A549 (cell line): ENCODE measurements around the gene HES1. TPM values are rescaled to one million over a fixed set of nuclear protein-coding genes. Genes with fewer than 3 reads are reported as not detected.
A peak's percentile ranks its signal among the peaks of the same experiment; 100 is the strongest.

Experiments
- ATAC-seq, 2 experiments: fragments of 200-7000 bp in 1 of 2; fragments of >200 bp in 1 of 2; cut with Nextera tagmentation in 1 of 2; cut with Tn5 transposase in 1 of 2; 3 replicates each; pipeline versions ENCODE4 v1.8.0 to v1.9.1; 2018 to 2020; ENCODE audit warnings: mild to moderate bottlenecking in 1 of 2, moderate library complexity in 1 of 2
- CTCF ChIA-PET: fragments of 300-600 bp; sonication (Branson Sonifier 250); formaldehyde crosslinking; extraction: SDS; loops from one replicate; lab custom pipeline; 2021; ENCODE audit warnings: antibody characterized with exemption, inconsistent platforms; lab: Yijun Ruan, JAX
- POLR2A ChIA-PET: fragments of 350-600 bp; formaldehyde crosslinking; extraction: SDS; loops from one replicate; lab custom pipeline; 2021; ENCODE audit warnings: antibody characterized with exemption, inconsistent platforms; lab: Yijun Ruan, JAX
- DNase-seq, 2 experiments: peaks; one replicate each; pipeline versions ENCODE4 v3.0.0 to v3.0.0-alpha.2; 2011 to 2016; ENCODE audit warnings: low read depth in 1 of 2, low spot score in 1 of 2
- FAIRE-seq: peaks from 2 replicates; lab custom pipeline; 2011; peaks lifted over from hg19 to GRCh38; lab: Jason Lieb, UNC
- H3K27ac ChIP-seq, 2 experiments: fragments of >200 bp; sonication (Bioruptor Twin); formaldehyde crosslinking; 3 replicates each; pipeline ENCODE4 v1.5.1; 2016 to 2017
- H3K4me1 ChIP-seq: fragments of >200 bp; sonication (Bioruptor Twin); formaldehyde crosslinking; 3 replicates; pipeline ENCODE4 v1.6.1; 2016
- H3K4me2 ChIP-seq: fragments of >200 bp; sonication (Bioruptor Twin); formaldehyde crosslinking; 3 replicates; pipeline ENCODE4 v1.6.1; 2016
- H3K4me3 ChIP-seq: fragments of >200 bp; sonication (Bioruptor Twin); formaldehyde crosslinking; 3 replicates; pipeline ENCODE4 v1.5.1; 2016
- H3K9me3 ChIP-seq: fragments of >200 bp; sonication (Bioruptor Twin); formaldehyde crosslinking; 3 replicates; pipeline ENCODE4 v1.6.1; 2016
- CHD2 ChIP-seq: fragments of 150-350 bp; IDR thresholded peaks from 2 replicates; pipeline ENCODE4 v1.6.1; 2014; ENCODE audit warnings: low read length; ENCODE audit not compliant: partially characterized antibody
- E2F6 ChIP-seq: IDR thresholded peaks from 2 replicates; pipeline ENCODE4 v1.6.1; 2012; ENCODE audit warnings: low read depth, borderline replicate concordance
- EP300 ChIP-seq, 2 experiments: fragments of >200 bp; sonication (Bioruptor Twin); formaldehyde crosslinking; IDR thresholded peaks; 2 replicates in 1 of 2; 3 replicates in 1 of 2; pipeline ENCODE4 v1.6.1; 2016 to 2017
- FOSB ChIP-seq: fragments of 250-450 bp; sonication (Bioruptor Pico); IDR thresholded peaks from 2 replicates; pipeline ENCODE4 v1.5.0; 2020; ENCODE audit warnings: mild to moderate bottlenecking, moderate library complexity
- FOSL2 ChIP-seq, 2 experiments: fragments of 450-650 bp in 1 of 2; fragments of >200 bp in 1 of 2; sonication (Bioruptor Twin) in 1 of 2; formaldehyde crosslinking; IDR thresholded peaks; 2 replicates each; pipeline versions ENCODE4 v1.5.0 to v1.6.1; 2016 to 2020; ENCODE audit warnings: mild to moderate bottlenecking in 1 of 2, moderate library complexity in 1 of 2
- FOXS1 ChIP-seq: fragments of 250-450 bp; sonication (Bioruptor Pico); IDR thresholded peaks from 2 replicates; pipeline ENCODE4 v1.5.0; 2020; ENCODE audit warnings: mild to moderate bottlenecking, moderate library complexity
- HDAC2 ChIP-seq: fragments of 200-600 bp; sonication (generic); IDR thresholded peaks from 2 replicates; pipeline ENCODE4 v1.6.1; 2016
- HOXA7 ChIP-seq: fragments of 250-450 bp; sonication (Bioruptor Pico); IDR thresholded peaks from 2 replicates; pipeline ENCODE4 v1.5.0; 2020; ENCODE audit warnings: mild to moderate bottlenecking, moderate library complexity
- HOXB13 ChIP-seq: fragments of 250-450 bp; sonication (Bioruptor Pico); IDR thresholded peaks from 2 replicates; pipeline ENCODE4 v1.5.0; 2020; ENCODE audit warnings: low read depth, mild to moderate bottlenecking, moderate library complexity
- MAFK ChIP-seq: fragments of 450-650 bp; IDR thresholded peaks from 2 replicates; pipeline ENCODE4 v1.6.1; 2014; ENCODE audit not compliant: partially characterized antibody
- MAZ ChIP-seq: fragments of 150-350 bp; IDR thresholded peaks from 2 replicates; pipeline ENCODE4 v1.6.1; 2014; ENCODE audit warnings: antibody characterized with exemption, low read depth, low read length, borderline replicate concordance
- MYC ChIP-seq: IDR thresholded peaks from 2 replicates; pipeline ENCODE4 v1.6.1; 2012; ENCODE audit warnings: mild to moderate bottlenecking, inconsistent platforms, low read length, improper control_type of control experiment, borderline replicate concordance
- NFE2L2 ChIP-seq: fragments of 150-350 bp; conservative IDR thresholded peaks from 2 replicates; pipeline ENCODE4 v1.6.1; 2014; ENCODE audit warnings: low read length
- PBX3 ChIP-seq: IDR thresholded peaks from 2 replicates; pipeline ENCODE4 v1.6.1; 2012
- POLR2A ChIP-seq: IDR thresholded peaks from 2 replicates; pipeline ENCODE4 v1.6.1; 2012; ENCODE audit warnings: mild to moderate bottlenecking, low read length
- RAD21 ChIP-seq, 2 experiments: fragments of >200 bp in 1 of 2; sonication (Bioruptor Twin) in 1 of 2; formaldehyde crosslinking in 1 of 2; IDR thresholded peaks in 1 of 2; conservative IDR thresholded peaks in 1 of 2; 2 replicates in 1 of 2; 3 replicates in 1 of 2; pipeline ENCODE4 v1.6.1; 2012 to 2018; ENCODE audit warnings: inconsistent platforms in 1 of 2
- REST ChIP-seq: fragments of 200-600 bp; sonication (generic); IDR thresholded peaks from 2 replicates; pipeline ENCODE4 v1.6.1; 2016; ENCODE audit warnings: antibody characterized with exemption, mild to moderate bottlenecking, moderate library complexity
- RFX5 ChIP-seq: fragments of 450-650 bp; IDR thresholded peaks from 2 replicates; pipeline ENCODE4 v1.7.1; 2014; ENCODE audit warnings: antibody characterized with exemption, mild to moderate bottlenecking, moderate library complexity
- SREBF2 ChIP-seq: fragments of 450-650 bp; IDR thresholded peaks from 2 replicates; pipeline ENCODE4 v1.6.1; 2014; ENCODE audit warnings: mild to moderate bottlenecking, moderate library complexity
- TP53 ChIP-seq: fragments of 250-450 bp; sonication (Bioruptor Pico); IDR thresholded peaks from 2 replicates; pipeline ENCODE4 v1.5.0; 2021; ENCODE audit warnings: mild to moderate bottlenecking, moderate library complexity
- ZFP36 ChIP-seq: fragments of 450-650 bp; IDR thresholded peaks from 2 replicates; pipeline ENCODE4 v1.6.1; 2014; ENCODE audit warnings: borderline replicate concordance; ENCODE audit not compliant: partially characterized antibody
- ZNF302 ChIP-seq: fragments of 250-450 bp; sonication (Bioruptor Pico); IDR thresholded peaks from 2 replicates; pipeline ENCODE4 v1.9.0; 2021; ENCODE audit warnings: inconsistent platforms, mild to moderate bottlenecking, moderate library complexity
- ZSCAN20 ChIP-seq: fragments of 250-450 bp; sonication (Bioruptor Pico); IDR thresholded peaks from 2 replicates; pipeline ENCODE4 v1.8.0; 2022; ENCODE audit warnings: mild to moderate bottlenecking, moderate library complexity
- WGBS: methylation state at CpG from one replicate; pipeline ENCODE4 v1.1.6; 2017; ENCODE audit errors: missing lambda C conversion rate; 5-methylcytosine and 5-hydroxymethylcytosine counted together
- polyA plus RNA-seq, 4 experiments: library from polyadenylated mRNA; depleted of rRNA in 3 of 4; stranded (reverse); fragments of >200 nt; fragmentation: RNase III in 1 of 4; extraction: RNeasy Plus Mini Kit Qiagen cat#74134 plus additional on column Dnase treatment in 1 of 4; gene quantifications; 2 replicates in 3 of 4; 3 replicates in 1 of 4; pipeline ENCODE4 v1.2.3, GENCODE V29; 2011 to 2017
- TF ChIP-seq, protein P1 (sequence below): fragments of 250-450 bp; sonication (Bioruptor Pico); IDR thresholded peaks from 2 replicates; pipeline ENCODE4 v1.5.0; 2020; ENCODE audit warnings: low read depth, mild to moderate bottlenecking, moderate library complexity

The HES1 gene
- polyA plus RNA-seq, 2 of the 4 experiments (the other 2 are of a cell fraction): 8.3 to 66.6 TPM

DNA sequence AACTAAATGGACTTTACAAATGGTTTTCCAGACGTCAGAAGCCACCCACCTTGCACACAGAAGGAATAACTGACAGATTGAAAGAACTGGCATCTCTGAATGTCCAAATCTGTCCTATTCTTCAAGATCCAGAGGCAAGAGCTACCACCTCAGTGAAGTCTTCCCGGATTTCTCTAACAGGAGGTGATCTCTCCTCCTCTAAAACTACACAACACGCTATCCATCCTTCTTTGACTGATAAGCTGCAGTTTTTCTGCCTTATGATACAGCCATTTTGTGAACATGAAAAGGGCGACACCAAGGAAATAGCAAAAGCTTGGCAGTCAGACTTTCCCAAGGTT, 37.1 kb upstream of the HES1 start:
- TF ChIP-seq FOSL2 (IDR thresholded peaks at IDR 0.05): no peak
- TF ChIP-seq FOSL2 (CRISPR knock-in tag; IDR thresholded peaks at IDR 0.05): no peak
- no peak for TF ChIP-seq MAFK
- no peak for TF ChIP-seq FOXS1 (CRISPR knock-in tag)
- TF ChIP-seq MAZ: no peak
- no peak for TF ChIP-seq PBX3
- TF ChIP-seq HOXB13 (CRISPR knock-in tag): no peak
- no peak for TF ChIP-seq TP53 (CRISPR knock-in tag)
- TF ChIP-seq SREBF2: no peak
- no peak for TF ChIP-seq RFX5
- TF ChIP-seq CHD2: no peak
- no peak for TF ChIP-seq FOSB (CRISPR knock-in tag)
- H3K9me3 ChIP-seq: no peaks in the 10 kb centered on the region
- no peak for ATAC-seq
- no peak for FAIRE-seq
- ChIA-PET CTCF (no interaction called here), POLR2A (no interaction called here)
- DNase-seq: no peak
- no peak overlapping the region for H3K4me2 ChIP-seq
- WGBS: 85% methylated on average over 4 of the region's 4 CpGs
- peaks cover 23% of the 10 kb centered on the region for H3K4me1 ChIP-seq
- H3K27ac ChIP-seq: peak overlapping the region in 1 of 2 experiments; percentile 58; a peak in 3 of 6 replicates
- H3K4me3 ChIP-seq: no peak overlapping the region

DNA sequence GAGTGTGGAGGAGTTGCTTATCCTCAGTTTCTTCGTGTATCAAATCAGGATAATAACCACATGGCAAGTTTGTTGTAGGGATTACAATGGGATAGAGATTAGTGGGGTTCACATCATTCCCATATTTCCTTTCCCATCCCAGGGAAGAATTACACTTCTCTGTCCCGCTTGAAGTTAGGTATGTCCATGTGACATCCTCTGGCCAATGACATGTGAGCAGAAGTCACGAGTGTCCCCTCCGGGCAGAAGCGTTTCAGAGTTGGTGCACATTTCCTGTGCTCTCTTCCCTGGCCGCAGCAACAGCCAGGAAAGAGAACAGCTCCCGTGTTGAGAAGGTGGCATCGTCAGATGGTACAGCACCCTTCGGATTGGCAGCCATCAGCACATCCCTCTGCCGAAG, 36.7 kb upstream of the HES1 start:
- FAIRE-seq: no peak

More for the DNA sequence above, 36.7 kb upstream of the HES1 start:
- WGBS: 89% methylated on average over 10 of the region's 10 CpGs
- ChIA-PET POLR2A (no interaction called here), CTCF (no interaction called here)
- DNase-seq (no peak), ATAC-seq (no peak)
- peak overlapping the region in 1 of 2 experiments; percentile 58; a peak in 2 of 6 replicates for H3K27ac ChIP-seq
- H3K4me1 ChIP-seq: peaks cover 27% of the 10 kb centered on the region
- no peaks in the 10 kb centered on the region for H3K9me3 ChIP-seq
- H3K4me3 ChIP-seq: no peak overlapping the region
- no peak overlapping the region for H3K4me2 ChIP-seq
- TF ChIP-seq ZSCAN20 (CRISPR knock-in tag): no peak
- TF ChIP-seq ZFP36: no peak
- TF ChIP-seq NFE2L2: no peak
- no peak for TF ChIP-seq ZNF302 (CRISPR knock-in tag)
- TF ChIP-seq MYC: no peak
- no peak for TF ChIP-seq REST
- no peak for TF ChIP-seq EP300 (IDR thresholded peaks at IDR 0.05)
- no peak for TF ChIP-seq HOXA7 (CRISPR knock-in tag)
- TF ChIP-seq HDAC2: no peak
- no peak for TF ChIP-seq E2F6
- TF ChIP-seq TP53 (CRISPR knock-in tag): no peak
- TF ChIP-seq, protein P1, sequence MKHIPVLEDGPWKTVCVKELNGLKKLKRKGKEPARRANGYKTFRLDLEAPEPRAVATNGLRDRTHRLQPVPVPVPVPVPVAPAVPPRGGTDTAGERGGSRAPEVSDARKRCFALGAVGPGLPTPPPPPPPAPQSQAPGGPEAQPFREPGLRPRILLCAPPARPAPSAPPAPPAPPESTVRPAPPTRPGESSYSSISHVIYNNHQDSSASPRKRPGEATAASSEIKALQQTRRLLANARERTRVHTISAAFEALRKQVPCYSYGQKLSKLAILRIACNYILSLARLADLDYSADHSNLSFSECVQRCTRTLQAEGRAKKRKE (CRISPR knock-in tag): no peak
- TF ChIP-seq HOXB13 (CRISPR knock-in tag): no peak
- no peak for TF ChIP-seq POLR2A
- TF ChIP-seq RAD21 (conservative IDR thresholded peaks at IDR 0.05 in 1 of 2, IDR thresholded peaks at IDR 0.05 in 1 of 2): no peak
